ENCODE measurements around the gene PRR33. TPM values are rescaled to one million over a fixed set of nuclear protein-coding genes. Genes with fewer than 3 reads are reported as not detected.

Gene PRR33
- total RNA-seq, 4 donors from 2014 or later: not detected

DNA sequence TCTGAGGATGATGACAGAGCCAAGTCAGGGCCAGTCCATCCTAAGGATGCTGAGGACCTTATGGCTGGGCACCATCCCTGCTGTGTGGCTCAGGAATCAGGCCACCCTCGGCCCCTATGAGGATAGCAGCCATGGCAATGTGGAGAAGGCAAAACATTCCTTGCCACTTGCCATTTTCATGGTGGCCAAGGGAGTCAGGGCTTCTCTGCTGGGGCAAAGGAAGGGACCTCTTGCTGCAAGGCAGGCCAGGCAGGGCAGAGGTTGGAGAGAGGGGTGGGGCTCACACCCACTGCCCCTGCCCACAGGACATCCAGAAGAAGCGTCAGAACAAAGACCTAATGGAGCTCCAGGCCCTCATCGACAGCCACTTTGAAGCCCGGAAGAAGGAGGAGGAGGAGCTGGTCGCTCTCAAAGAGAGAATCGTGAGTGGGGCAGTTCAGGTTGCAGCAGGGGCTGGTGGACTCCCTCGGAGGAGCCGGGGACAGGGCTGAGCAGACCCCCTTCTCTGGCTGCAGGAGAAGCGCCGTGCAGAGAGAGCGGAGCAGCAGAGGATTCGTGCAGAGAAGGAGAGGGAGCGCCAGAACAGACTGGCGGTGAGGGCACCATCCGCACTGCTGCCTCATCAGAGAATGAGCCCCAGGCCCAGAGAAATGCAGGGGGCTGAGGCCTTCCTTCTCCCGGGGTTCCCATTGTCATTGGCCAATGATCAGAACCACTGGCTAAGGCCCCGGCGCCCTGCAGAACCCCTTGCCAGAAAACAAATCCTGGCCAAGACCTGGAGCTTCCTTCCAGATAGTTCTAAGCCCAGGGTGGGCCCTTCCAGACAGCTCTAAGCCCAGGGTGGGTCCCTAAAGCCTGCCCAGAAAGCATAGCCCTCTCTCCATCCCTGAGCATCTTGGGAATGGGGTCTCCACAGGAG is 42.0 kb upstream of the PRR33 start:
- no peak for DNase-seq (ENCODE audit: low spot score in 2 of 2)
- Histone ChIP-seq H3K4me3 (no peak overlapping the region), H3K9me3 (no peaks in the 10 kb centered on the region), H3K27me3 (no peaks in the 10 kb centered on the region), H3K27ac (no peak overlapping the region), H3K4me1 (peaks cover 0 to 32% (median 0%) of the 10 kb centered on the region in 4 donors), H3K36me3 (no peaks in the 10 kb centered on the region)
- WGBS, 2 donors: 73 to 81% methylated on average over 18 of the region's 18 CpGs
- TF ChIP-seq, protein P1, sequence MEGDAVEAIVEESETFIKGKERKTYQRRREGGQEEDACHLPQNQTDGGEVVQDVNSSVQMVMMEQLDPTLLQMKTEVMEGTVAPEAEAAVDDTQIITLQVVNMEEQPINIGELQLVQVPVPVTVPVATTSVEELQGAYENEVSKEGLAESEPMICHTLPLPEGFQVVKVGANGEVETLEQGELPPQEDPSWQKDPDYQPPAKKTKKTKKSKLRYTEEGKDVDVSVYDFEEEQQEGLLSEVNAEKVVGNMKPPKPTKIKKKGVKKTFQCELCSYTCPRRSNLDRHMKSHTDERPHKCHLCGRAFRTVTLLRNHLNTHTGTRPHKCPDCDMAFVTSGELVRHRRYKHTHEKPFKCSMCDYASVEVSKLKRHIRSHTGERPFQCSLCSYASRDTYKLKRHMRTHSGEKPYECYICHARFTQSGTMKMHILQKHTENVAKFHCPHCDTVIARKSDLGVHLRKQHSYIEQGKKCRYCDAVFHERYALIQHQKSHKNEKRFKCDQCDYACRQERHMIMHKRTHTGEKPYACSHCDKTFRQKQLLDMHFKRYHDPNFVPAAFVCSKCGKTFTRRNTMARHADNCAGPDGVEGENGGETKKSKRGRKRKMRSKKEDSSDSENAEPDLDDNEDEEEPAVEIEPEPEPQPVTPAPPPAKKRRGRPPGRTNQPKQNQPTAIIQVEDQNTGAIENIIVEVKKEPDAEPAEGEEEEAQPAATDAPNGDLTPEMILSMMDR (IDR thresholded peaks at IDR 0.05): no peak
- TF ChIP-seq EP300 (IDR thresholded peaks at IDR 0.05) (no peak), POLR2A (IDR thresholded peaks at IDR 0.05) (no peak)

DNA sequence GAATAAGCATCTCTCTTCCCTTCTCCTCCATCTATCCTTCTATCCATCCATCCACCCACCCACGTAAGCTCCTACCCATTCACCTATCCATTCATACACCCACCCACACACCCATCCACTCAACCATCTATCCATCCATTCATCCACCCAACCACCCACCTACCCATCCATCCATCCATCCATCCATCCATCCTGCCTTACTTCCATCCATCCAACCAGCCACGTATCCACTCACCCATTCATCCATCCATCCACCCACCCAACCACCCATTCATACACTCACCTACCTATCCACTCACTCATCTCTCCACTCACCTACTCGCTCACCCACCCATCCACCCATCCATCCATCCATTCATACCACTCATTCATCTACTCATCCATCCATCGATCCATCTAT is 41.0 kb upstream of the PRR33 start:
- Histone ChIP-seq H3K4me3 (no peak overlapping the region), H3K27ac (peak overlapping the region in 1 of 4 donors; percentile 68), H3K27me3 (no peaks in the 10 kb centered on the region), H3K4me1 (peaks cover 0 to 36% (median 2%) of the 10 kb centered on the region in 4 donors), H3K9me3 (no peaks in the 10 kb centered on the region), H3K36me3 (no peaks in the 10 kb centered on the region)
- DNase-seq (ENCODE audit: low spot score in 2 of 2): no peak
- WGBS, 2 donors: 95 to 97% methylated on average over 4 of the region's 4 CpGs
- TF ChIP-seq EP300 (IDR thresholded peaks at IDR 0.05) (no peak), POLR2A (IDR thresholded peaks at IDR 0.05) (no peak)
- TF ChIP-seq, protein P1 (IDR thresholded peaks at IDR 0.05): no peak

DNA sequence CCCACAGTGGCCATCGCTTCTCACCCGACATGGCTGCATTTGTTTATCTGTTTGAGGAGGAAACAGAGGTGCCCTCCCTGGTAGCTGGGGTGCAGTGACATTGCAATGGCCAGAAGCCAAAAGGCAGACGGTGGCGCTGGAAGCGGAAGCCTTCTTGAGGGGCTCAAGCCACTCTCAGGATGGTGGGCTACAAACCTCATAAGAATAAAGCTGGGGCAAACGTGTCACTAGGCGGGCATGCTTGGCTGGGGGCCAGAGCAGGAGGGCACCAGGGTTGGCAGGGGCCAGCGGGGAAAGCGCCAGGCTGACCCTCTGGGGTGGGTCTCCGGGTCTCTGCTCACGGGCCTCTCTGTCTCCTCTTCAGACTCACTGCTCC is 40.4 kb upstream of the PRR33 start:
- H3K36me3 ChIP-seq: no peaks in the 10 kb centered on the region
- no peaks in the 10 kb centered on the region for H3K9me3 ChIP-seq
- 63 to 65% methylated on average over 11 of the region's 11 CpGs for WGBS, 2 donors
- H3K4me3 ChIP-seq: no peak overlapping the region
- H3K27ac ChIP-seq: peak overlapping the region in 2 of 4 donors; percentile 66 to 68
- no peaks in the 10 kb centered on the region for H3K27me3 ChIP-seq
- DNase-seq (ENCODE audit: low spot score in 2 of 2): no peak
- peaks cover 0 to 42% (median 3%) of the 10 kb centered on the region in 4 donors for H3K4me1 ChIP-seq
- no peak for TF ChIP-seq EP300 (IDR thresholded peaks at IDR 0.05)
- TF ChIP-seq POLR2A (IDR thresholded peaks at IDR 0.05): no peak
- TF ChIP-seq, protein P1 (IDR thresholded peaks at IDR 0.05): no peak

DNA sequence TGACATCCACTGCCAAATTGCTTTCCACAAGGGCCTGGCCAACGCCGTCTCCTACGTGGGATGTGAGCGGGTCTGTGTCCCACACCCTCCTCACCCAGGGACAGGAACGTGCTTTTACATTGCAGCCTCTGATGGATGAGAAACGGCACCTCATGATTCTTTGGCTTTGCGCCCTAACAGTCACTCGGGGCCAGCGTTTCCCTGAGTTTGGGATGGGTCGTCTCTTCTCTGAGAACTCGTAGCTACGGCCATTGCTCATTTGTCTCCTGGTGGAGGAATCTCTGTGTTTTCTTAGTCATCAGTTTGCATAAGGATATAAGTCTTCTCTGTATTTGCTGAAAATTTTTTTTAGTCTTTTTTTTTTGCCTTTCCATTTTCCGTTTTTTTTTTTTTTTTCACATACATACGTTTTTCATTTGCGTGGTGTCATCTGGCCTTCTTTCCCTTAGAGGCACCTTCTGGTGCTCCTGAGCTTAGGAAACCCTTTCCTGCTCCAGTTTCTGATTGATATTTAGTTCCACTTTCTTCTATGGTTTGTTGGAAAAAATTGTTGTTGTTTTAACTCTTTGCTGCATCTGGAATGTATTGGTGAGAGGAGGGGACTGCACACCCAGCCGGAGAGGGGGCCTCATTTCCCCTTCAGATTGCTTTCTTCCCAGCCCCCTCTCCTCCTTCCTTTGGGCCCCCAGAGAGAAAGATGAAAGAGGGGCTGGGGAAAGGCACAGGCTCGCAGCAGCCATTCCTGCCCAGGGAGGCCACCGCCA is 39.8 kb upstream of the PRR33 start:
- H3K4me1 ChIP-seq: peaks cover 0 to 48% (median 3%) of the 10 kb centered on the region in 4 donors
- WGBS, 2 donors: 37 to 43% methylated on average over 18 of the region's 18 CpGs
- no peak for DNase-seq (ENCODE audit: low spot score in 2 of 2)
- no peak overlapping the region for H3K4me3 ChIP-seq
- no peaks in the 10 kb centered on the region for H3K36me3 ChIP-seq
- TF ChIP-seq POLR2A (IDR thresholded peaks at IDR 0.05): no peak
- peak in 1 of 2 donors; percentile 57 for TF ChIP-seq EP300 (IDR thresholded peaks at IDR 0.05)
- no peaks in the 10 kb centered on the region for H3K9me3 ChIP-seq
- H3K27me3 ChIP-seq: no peaks in the 10 kb centered on the region
- H3K27ac ChIP-seq: peak overlapping the region in 2 of 4 donors; percentile 66 to 68

DNA sequence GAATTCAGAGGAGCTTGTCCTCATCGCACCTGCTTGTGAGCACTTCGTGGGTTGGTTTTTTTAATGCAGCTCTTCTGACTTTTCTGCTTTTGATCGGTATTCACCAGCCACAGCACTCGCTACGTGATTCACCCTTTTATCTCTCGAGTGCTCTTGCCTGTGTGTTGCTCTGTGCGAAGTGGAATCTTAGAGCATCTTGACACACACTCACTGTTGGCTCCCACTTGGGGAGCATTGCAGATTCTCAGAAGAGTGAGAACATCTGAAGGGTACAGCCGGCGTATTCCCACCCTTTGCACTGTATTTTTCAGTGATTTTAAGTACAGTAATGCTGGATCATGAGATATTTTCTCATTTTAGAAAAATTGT is 38.8 kb upstream of the PRR33 start:
- Histone ChIP-seq H3K27ac (peak overlapping the region in 2 of 4 donors; percentile 66 to 68), H3K4me3 (no peak overlapping the region), H3K36me3 (no peaks in the 10 kb centered on the region), H3K27me3 (no peaks in the 10 kb centered on the region), H3K9me3 (no peaks in the 10 kb centered on the region), H3K4me1 (peaks cover 0 to 51% (median 3%) of the 10 kb centered on the region in 4 donors)
- TF ChIP-seq, protein P1 (IDR thresholded peaks at IDR 0.05): no peak
- no peak for TF ChIP-seq EP300 (IDR thresholded peaks at IDR 0.05)
- TF ChIP-seq POLR2A (IDR thresholded peaks at IDR 0.05): no peak
- WGBS, 2 donors: 73 to 77% methylated on average over 9 of the region's 9 CpGs
- DNase-seq (ENCODE audit: low spot score in 2 of 2): no peak
